Stimulated activated CD8-positive, alpha-beta memory T cell treated with anti-CD3 and anti-CD28 coated beads, Interleukin-12 subunit alpha, Interleukin-12 subunit beta, amount 100 ng/mL, for 1 hour (primary cell): ENCODE results near the gene PIPOX.
A peak's percentile ranks its signal among the peaks of the same experiment; 100 is the strongest.

Experiments used
- DNase-seq: peaks from one replicate; pipeline ENCODE4 v3.0.0-alpha.2; 2020; ENCODE audit warnings: low read depth

The PIPOX gene, protein sequence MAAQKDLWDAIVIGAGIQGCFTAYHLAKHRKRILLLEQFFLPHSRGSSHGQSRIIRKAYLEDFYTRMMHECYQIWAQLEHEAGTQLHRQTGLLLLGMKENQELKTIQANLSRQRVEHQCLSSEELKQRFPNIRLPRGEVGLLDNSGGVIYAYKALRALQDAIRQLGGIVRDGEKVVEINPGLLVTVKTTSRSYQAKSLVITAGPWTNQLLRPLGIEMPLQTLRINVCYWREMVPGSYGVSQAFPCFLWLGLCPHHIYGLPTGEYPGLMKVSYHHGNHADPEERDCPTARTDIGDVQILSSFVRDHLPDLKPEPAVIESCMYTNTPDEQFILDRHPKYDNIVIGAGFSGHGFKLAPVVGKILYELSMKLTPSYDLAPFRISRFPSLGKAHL

DNA sequence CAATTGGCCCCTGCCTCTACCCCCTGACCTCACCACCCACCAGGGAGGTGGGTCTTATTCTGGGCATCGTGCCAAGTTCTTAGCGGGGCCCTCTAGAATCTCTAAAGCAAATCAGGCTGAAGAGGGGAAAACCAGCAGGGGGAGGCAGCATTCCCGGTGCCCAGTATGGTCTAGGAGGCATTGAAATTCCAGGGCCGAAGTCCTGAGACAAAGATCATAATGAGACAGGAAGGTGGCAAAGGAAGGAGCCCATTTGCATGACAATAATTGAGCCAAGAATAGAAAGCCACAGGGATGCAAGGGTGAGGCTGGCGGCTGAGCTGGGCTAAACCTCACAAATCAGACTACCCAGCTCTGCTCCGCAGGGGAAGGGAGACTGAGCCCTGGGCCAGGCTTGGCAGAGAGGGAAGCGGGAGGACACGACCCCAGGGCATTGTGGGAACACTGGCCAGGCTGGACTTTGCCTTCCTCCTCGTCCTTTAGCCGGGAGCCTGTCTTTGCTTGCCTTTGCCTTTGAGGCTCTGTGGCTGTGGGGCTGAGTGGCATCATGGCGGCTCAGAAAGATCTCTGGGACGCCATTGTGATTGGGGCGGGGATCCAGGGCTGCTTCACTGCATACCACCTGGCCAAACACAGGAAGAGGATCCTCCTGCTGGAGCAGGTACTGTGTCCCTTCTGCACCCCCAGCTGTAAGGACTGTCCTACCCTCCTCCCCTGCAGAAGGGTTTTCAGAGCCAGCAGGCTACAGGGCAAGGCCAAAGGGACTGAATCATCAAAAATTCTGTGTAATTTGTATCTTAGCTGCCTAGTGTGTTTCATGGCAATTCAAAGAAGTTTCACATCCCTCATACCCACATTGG is at the start of gene PIPOX:
Gene PIPOX (plus strand): TSS at position 463 of the 860 bp plus-strand sequence. CDS start 85 bp downstream, at position 548.
- DNase-seq, result no peak

GRCh38 chr17:28993645-28994426 is 49.1 kb upstream of the PIPOX start:
- DNase-seq, result no peak

DNA sequence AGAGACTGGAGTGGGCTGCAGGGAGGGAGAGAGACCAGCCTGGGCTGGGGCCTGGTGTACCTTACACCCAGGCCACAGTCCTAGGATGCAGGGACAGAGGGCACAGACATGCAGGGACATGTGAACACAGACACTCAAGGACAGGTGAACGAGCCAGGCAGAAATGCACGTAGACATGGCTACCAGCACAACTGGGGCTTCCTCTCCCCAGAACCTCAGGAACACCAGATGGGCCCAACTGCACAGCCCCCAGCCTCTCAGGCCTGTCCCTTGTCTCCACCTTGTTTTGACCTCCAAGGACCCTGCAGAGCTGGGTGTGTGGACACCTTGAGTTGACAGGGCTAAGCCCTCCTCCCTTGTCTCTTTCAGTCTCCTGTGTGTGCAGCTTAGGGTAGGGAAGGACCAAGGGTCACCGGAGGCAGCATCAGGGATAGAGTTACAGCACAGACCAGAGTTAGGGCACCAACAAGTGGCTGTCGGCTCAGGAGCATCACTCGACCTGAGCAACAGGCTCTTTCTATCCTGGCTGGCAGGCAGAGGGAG is 46.3 kb upstream of the PIPOX start:
- DNase-seq, result no peak

GRCh38 chr17:28997806-28998205 is 45.1 kb upstream of the PIPOX start:
- DNase-seq, result no peak

DNA sequence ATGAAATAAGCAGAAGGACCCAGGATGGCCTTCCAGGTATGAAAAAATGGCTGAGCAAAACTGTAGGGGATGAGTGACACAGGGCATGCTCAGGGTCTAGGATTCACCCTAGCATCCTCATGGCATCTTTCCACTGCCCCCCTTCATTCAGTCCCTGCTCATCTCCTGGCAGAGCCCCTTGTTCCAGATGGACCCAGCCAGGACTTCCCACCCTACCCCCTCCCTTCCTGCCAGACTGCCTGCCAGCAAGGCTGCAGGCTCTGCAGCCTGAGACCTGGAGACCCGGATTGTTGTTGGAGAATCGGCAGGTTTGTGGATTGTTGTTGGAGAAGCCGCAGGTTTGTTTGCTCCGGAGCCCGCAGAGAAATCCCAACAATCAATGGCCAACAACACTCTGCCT is 43.7 kb upstream of the PIPOX start:
- DNase-seq, result no peak

- DNase-seq, result no peak
Measured at GRCh38 chr17:29000973-29001372, 42.0 kb upstream of the PIPOX start.

DNA sequence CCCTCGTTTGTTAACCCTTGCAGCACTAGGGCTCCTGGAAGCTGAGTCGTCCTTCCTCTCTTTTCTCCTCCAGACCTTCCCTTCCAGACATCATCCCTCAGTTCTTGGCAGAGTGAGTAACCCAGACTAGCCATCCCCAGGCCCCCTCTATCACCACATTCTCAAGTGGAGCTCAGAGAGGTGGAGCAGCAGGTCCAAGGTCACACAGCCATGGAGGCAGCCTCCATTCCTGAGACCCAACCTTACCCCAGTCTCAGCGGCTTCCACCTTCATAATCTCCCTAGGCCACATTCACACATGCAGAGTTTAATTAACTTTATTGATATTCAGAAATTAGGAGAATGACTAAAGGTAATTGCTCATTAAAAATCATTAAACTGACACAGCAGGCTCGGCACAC is 40.1 kb upstream of the PIPOX start:
- DNase-seq, result no peak

DNA sequence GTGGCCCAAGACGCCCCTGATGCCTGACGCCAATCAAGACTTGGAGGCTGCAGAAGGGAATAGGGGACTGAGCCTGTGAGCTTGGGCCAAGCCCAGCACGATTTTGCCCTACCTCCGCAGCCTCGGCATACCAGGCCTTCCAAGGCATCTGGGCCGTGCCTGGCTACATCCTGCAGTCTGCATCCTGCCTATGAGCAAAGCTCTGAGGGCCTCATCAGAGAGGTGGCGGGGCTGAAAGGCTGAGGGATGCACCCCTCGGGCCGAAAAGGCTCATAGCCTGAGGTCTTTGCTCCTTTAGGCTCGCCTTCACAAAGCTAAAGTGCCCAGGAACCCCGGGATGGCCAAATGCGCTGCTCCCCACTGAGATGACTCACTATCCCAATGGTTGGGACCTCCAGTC is 39.7 kb upstream of the PIPOX start:
- no peak for DNase-seq

DNA sequence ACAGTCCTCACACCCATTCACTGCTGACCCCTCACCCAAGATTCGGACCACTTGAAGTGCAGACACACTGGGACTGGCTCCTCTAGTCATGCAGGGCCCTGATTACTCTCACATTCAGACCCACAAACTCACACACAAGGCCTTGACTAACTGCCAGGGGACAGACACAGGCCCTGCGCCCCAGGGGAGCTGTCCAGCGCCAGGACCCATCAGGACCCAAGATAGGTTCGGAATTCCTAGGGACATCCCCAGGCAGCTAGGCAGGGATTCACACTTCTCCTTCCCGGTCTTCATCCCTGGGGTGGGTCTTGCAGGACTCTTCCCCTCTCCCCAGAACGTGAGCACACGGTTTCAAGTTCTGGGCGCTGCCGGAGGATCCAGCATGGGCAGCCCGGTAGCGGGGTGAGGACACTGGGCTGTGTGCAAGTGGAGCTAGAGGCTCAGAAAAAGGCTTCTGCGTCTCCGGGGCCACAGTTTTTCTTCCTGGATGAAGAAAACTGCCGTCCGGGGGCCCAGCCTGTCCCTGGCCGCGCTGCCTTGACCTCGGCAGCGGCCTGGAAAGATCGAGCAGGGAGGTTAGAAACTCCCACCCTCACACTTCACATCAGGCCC is 38.8 kb upstream of the PIPOX start:
- DNase-seq, result no peak

DNA sequence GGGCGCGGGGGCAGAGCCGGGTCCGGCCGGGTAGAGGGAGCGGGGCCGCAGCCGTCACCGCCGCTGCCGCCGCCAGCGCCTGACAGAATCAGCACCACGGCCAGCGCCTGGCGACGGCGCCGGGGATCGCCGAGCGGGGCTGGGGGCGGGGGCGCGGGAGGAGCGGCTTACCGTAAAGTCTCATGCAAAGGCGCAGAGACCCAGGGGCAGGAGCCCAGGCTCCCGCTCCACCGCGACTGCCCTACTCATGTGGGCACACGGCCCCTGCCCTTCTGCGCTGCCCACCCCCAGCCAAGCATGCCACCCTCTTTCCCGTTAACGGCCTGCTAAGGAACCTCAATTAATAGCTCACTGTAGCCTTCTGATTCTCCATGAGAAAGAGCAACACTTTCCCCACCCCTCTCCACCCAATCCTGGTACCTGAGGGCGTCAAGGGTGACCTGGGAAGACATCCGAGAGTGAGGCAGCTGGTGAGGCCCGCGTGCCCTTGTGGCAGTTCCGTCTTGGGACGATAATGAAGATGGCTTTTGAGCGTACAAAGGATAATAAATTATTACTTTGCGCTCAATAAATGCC is 36.9 kb upstream of the PIPOX start, which contains the start of gene SEZ6:
Gene SEZ6 (minus strand): TSS at position 98 of the 576 bp plus-strand sequence. CDS start 164 bp downstream, outside the sequence.
- DNase-seq, result peak; percentile 14

- DNase-seq, result no peak
Measured at GRCh38 chr17:29007456-29007855, 35.5 kb upstream of the PIPOX start.

GRCh38 chr17:29007860-29008455 is 35.0 kb upstream of the PIPOX start:
- DNase-seq, result no peak

- no peak for DNase-seq
Measured at GRCh38 chr17:29008591-29008990, 34.4 kb upstream of the PIPOX start.

DNA sequence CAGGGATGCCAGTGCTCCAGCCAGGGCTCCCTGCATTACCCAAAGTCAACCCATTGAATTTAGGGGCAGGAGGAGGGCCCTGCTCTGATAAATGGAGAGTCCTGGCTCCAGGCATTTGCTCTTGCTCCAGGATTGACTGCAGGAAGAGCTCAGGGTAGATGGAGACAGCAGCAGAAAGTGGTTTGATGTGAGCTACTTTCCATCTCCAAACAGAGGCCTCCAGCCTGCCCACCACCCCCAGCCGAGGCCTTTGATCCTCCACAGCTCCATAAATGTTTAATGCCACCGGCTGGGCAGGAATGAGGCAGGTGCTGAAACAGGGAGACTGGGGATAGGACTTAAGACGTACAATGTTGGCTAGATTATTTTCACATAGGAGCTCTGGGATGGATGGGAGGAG is 32.8 kb upstream of the PIPOX start:
- no peak for DNase-seq

DNA sequence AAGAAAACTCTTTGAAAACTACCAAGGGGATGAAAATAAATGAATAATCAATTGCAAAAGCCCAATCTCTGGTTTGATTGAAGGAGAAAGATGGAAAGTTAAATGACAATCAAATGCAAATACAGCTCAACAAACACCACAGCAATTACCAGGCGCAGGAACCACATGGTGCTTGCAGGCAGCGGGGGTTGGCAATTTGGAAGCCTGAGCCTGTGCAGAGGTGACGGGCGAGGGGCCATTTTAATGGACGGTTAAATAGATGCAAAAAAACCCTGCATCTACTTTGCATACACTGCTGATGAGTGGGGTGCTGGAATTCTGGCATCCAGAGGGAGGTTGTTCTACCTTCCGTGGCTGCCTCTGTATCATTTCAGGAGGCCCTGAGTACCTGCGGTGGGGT is 32.4 kb upstream of the PIPOX start:
- DNase-seq, result no peak

DNA sequence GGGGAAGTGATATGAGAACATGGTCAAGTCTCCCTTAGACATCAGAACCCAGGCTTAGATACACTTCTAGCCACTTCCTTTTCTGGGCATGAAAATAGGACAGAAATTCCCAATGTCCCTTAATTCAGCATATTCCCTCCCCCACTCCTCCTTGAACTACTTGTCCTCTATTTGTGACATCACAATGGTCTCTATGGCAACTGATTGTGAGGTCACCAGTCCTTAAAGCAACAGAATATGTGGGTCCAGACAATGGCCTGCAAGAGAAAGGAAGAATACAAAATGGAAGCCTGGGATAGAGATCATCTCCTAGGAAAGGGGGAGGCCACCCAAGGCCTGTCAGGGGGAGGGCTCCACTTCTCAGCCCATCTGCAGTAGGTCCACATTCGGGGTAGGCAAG is 30.4 kb upstream of the PIPOX start:
- no peak for DNase-seq

- DNase-seq, result no peak
Measured at GRCh38 chr17:29014716-29015115, 28.2 kb upstream of the PIPOX start.

- no peak for DNase-seq
Measured at GRCh38 chr17:29016345-29017210, 26.4 kb upstream of the PIPOX start.

- no peak for DNase-seq
Measured at GRCh38 chr17:29018788-29019474, 24.0 kb upstream of the PIPOX start.
